Osteocyte (in vitro differentiated cells): ENCODE results near the gene RFX4. TPM values are rescaled to one million over a fixed set of nuclear protein-coding genes. Genes with fewer than 3 reads are reported as not detected.

Experiments used
- DNase-seq: peaks from one replicate; pipeline ENCODE4 v3.0.0; 2021; ENCODE audit warnings: mixed read lengths; ENCODE audit not compliant: unreplicated experiment; ENCODE audit errors: extremely low spot score
- H3K27ac Mint-ChIP-seq: one replicate; pipeline ENCODE4 v1.8.0; 2021; ENCODE audit warnings: mild to moderate bottlenecking, mixed read lengths; ENCODE audit not compliant: unreplicated experiment
- H3K27me3 Mint-ChIP-seq: one replicate; pipeline ENCODE4 v1.8.0; 2021; ENCODE audit warnings: mixed read lengths; ENCODE audit not compliant: unreplicated experiment
- H3K36me3 Mint-ChIP-seq: one replicate; pipeline ENCODE4 v1.8.0; 2021; ENCODE audit warnings: mixed read lengths; ENCODE audit not compliant: unreplicated experiment
- H3K4me1 Mint-ChIP-seq: one replicate; pipeline ENCODE4 v1.8.0; 2021; ENCODE audit warnings: mixed read lengths; ENCODE audit not compliant: unreplicated experiment
- H3K4me3 Mint-ChIP-seq: one replicate; pipeline ENCODE4 v1.8.0; 2021; ENCODE audit warnings: mild to moderate bottlenecking, moderate library complexity, mixed read lengths; ENCODE audit not compliant: unreplicated experiment
- H3K9me3 Mint-ChIP-seq: one replicate; pipeline ENCODE4 v1.8.0; 2021; ENCODE audit warnings: mixed read lengths; ENCODE audit not compliant: unreplicated experiment
- CTCF ChIP-seq: fragments of 200-600 bp; sonication (generic); IDR thresholded peaks from 2 replicates; pipeline ENCODE4 v1.5.0; 2021; ENCODE audit warnings: antibody characterized with exemption, mild to moderate bottlenecking, moderate library complexity
- total RNA-seq: library from RNA; stranded (reverse); gene quantifications from 2 replicates; pipeline ENCODE4 v1.2.1, GENCODE V29; 2021

RFX4 gene
- total RNA-seq, 1 donor from 2014 or later: not detected

- Mint-ChIP-seq H3K36me3 (no peaks in the 10 kb centered on the region), H3K9me3 (peaks cover 6% of the 10 kb centered on the region), H3K27me3 (peaks cover under 1% of the 10 kb centered on the region), H3K4me1 (no peaks in the 10 kb centered on the region), H3K4me3 (no peak overlapping the region), H3K27ac (no peak overlapping the region)
- no peak for TF ChIP-seq CTCF
- no peak for DNase-seq
These were observed 167.7 kb downstream of the RFX4 start for GRCh38 chr12:106750524-106750923.

GRCh38 chr12:106753526-106753925 is 170.7 kb downstream of the RFX4 start:
- no peaks in the 10 kb centered on the region for H3K36me3 Mint-ChIP-seq
- no peak overlapping the region for H3K27ac Mint-ChIP-seq
- no peak for DNase-seq
- no peak overlapping the region for H3K4me3 Mint-ChIP-seq
- peaks cover 7% of the 10 kb centered on the region for H3K4me1 Mint-ChIP-seq
- no peak for TF ChIP-seq CTCF
- no peaks in the 10 kb centered on the region for H3K27me3 Mint-ChIP-seq
- peaks cover 6% of the 10 kb centered on the region for H3K9me3 Mint-ChIP-seq

- no peak for DNase-seq
- no peaks in the 10 kb centered on the region for H3K27me3 Mint-ChIP-seq
- peaks cover 7% of the 10 kb centered on the region for H3K4me1 Mint-ChIP-seq
- H3K4me3 Mint-ChIP-seq: no peak overlapping the region
- TF ChIP-seq CTCF: no peak
- H3K27ac Mint-ChIP-seq: no peak overlapping the region
- H3K9me3 Mint-ChIP-seq: peaks cover 6% of the 10 kb centered on the region
- H3K36me3 Mint-ChIP-seq: no peaks in the 10 kb centered on the region
These were observed 171.5 kb downstream of the RFX4 start for GRCh38 chr12:106754331-106754730.

- peaks cover 25% of the 10 kb centered on the region for H3K4me1 Mint-ChIP-seq
- H3K27ac Mint-ChIP-seq: no peak overlapping the region
- H3K36me3 Mint-ChIP-seq: no peaks in the 10 kb centered on the region
- DNase-seq: no peak
- no peaks in the 10 kb centered on the region for H3K9me3 Mint-ChIP-seq
- TF ChIP-seq CTCF: no peak
- H3K4me3 Mint-ChIP-seq: no peak overlapping the region
- H3K27me3 Mint-ChIP-seq: no peaks in the 10 kb centered on the region
These were observed 175.0 kb downstream of the RFX4 start for GRCh38 chr12:106757623-106758348.

GRCh38 chr12:106758349-106759110 is 175.7 kb downstream of the RFX4 start:
- H3K4me3 Mint-ChIP-seq: no peak overlapping the region
- no peaks in the 10 kb centered on the region for H3K27me3 Mint-ChIP-seq
- no peaks in the 10 kb centered on the region for H3K9me3 Mint-ChIP-seq
- no peak overlapping the region for H3K27ac Mint-ChIP-seq
- DNase-seq: no peak
- TF ChIP-seq CTCF: no peak
- no peaks in the 10 kb centered on the region for H3K36me3 Mint-ChIP-seq
- H3K4me1 Mint-ChIP-seq: peaks cover 25% of the 10 kb centered on the region
